Measurements from ENCODE around the gene GBE1. TPM values are rescaled to one million over a fixed set of nuclear protein-coding genes. Genes with fewer than 3 reads are reported as not detected.
A peak's percentile ranks its signal among the peaks of the same experiment; 100 is the strongest.

GBE1 gene
- total and polyA plus RNA-seq, 8 donors = 3.7 to 14.1 (median 9.0) TPM

DNA sequence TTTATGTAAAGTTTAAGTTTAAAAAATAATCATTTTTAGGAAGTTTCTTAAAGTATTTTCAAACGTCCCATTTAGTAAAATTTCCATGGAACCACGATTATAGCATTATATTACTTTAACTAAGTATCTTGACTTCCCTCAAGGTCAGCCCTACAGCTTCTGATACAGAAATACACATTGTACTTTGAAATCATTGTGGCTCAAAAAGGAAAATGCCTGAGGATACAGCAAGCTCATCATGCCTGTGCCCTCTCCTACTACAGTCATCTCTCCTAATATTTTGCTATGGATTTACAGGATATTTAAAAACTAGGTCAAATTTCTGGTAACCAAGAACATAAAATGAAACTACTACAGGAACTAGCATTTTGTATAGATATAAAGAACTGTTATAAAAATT, 51.8 kb downstream of the GBE1 start:
- H3K27me3 ChIP-seq = no peaks in the 10 kb centered on the region
- H3K36me3 ChIP-seq = no peaks in the 10 kb centered on the region
- ATAC-seq (no peak), DNase-seq (no peak), FAIRE-seq (no peak)
- TF ChIP-seq CTCF (IDR thresholded peaks at IDR 0.05) = no peak
- no peak overlapping the region for H3K27ac ChIP-seq
- intact Hi-C loops (cut with DNase I) = no loop called here
- H3K4me3 ChIP-seq = no peak overlapping the region
- WGBS, 2 donors = 31 to 48% methylated on average over 2 of the region's 2 CpGs
- H3K4me1 ChIP-seq = peaks cover 0 to 5% (median 0%) of the 10 kb centered on the region in 3 donors
- H3K9me3 ChIP-seq = no peaks in the 10 kb centered on the region

DNA sequence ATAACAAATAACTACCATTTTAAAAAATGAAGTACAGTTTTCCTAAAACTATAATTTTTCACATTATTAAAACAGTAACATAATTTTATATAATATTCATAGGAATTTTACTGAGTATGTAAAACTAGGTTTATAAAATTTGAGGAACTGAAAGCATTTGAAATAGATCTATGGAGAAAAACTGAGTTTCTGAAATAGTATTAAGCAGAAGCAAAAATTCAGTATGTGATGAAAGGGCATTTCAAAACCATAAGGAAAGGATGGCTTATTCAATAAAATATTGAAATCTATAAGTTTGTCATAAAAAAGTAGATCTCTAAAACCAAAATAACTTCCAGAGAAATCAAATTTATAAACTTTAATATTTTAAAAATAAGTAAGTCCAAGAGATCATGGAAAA, 53.4 kb downstream of the GBE1 start:
- Histone ChIP-seq H3K36me3 (no peaks in the 10 kb centered on the region), H3K9me3 (no peaks in the 10 kb centered on the region)
- FAIRE-seq = peak; percentile 84

GRCh38 chr3:81702126-81702525, 59.3 kb downstream of the GBE1 start:
- Histone ChIP-seq H3K9me3 (no peaks in the 10 kb centered on the region), H3K27me3 (no peaks in the 10 kb centered on the region), H3K27ac (no peak overlapping the region), H3K4me1 (peaks cover 0 to 3% (median 0%) of the 10 kb centered on the region in 3 donors), H3K4me3 (no peak overlapping the region), H3K36me3 (no peaks in the 10 kb centered on the region)
- FAIRE-seq (no peak), ATAC-seq (no peak), DNase-seq (no peak)
- WGBS, 2 donors = 65 to 68% methylated on average over 2 of the region's 2 CpGs
- TF ChIP-seq CTCF (IDR thresholded peaks at IDR 0.05) = no peak
- intact Hi-C loops (cut with DNase I) = no loop called here

More for the DNA sequence above, 53.4 kb downstream of the GBE1 start:
- no peak overlapping the region for H3K4me3 ChIP-seq
- ATAC-seq = no peak
- no peak for TF ChIP-seq CTCF (IDR thresholded peaks at IDR 0.05)
- no peak overlapping the region for H3K27ac ChIP-seq
- DNase-seq = no peak
- H3K4me1 ChIP-seq = peaks cover 0 to 5% (median 0%) of the 10 kb centered on the region in 3 donors
- no peaks in the 10 kb centered on the region for H3K27me3 ChIP-seq
- intact Hi-C loops (cut with DNase I) = no loop called here

DNA sequence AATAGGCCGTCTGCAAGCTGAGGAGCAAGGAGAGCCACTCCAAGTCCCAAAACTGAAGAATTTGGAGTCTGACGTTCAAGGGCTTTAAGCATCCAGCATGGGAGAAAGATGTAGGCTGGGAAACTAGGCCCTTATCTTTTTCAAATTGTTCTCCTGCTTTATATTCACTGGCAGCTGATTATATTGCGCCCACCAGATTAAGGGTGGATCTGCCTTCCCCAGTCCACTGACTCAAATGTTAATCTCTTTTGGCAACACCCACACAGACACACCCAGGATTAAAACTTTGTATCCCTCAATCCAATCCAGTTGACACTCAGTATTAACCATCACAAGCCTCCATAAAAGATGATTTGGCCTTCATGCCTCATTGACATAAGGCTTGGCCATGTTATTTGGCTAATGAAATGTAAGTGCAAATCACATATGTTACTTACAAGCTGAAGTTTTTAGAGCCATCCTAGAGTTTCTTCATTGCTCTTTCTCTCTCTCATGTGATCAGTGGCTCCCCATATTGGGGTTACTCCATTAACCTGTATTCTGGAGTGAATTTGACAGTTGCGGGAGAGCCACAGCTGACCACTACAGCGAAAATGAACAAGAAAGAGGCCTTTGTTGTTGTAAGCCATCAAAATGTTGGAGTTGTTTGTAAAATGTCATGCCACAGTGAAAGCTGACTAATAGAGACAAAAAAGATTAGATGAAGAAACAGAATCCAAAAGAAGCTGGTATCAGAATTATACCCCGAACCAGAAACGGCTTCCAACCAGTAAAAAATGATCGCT, 61.7 kb downstream of the GBE1 start:
- no peak for FAIRE-seq
- H3K27ac ChIP-seq = no peak overlapping the region
- intact Hi-C loops (cut with DNase I) = no loop called here
- no peak for ATAC-seq
- no peaks in the 10 kb centered on the region for H3K36me3 ChIP-seq
- WGBS, 2 donors = 87 to 89% methylated on average over 8 of the region's 8 CpGs
- no peaks in the 10 kb centered on the region for H3K27me3 ChIP-seq
- no peak overlapping the region for H3K4me3 ChIP-seq
- no peaks in the 10 kb centered on the region for H3K9me3 ChIP-seq
- no peak for DNase-seq
- no peak for TF ChIP-seq CTCF (IDR thresholded peaks at IDR 0.05)
- peaks cover 0 to 3% (median 0%) of the 10 kb centered on the region in 3 donors for H3K4me1 ChIP-seq

DNA sequence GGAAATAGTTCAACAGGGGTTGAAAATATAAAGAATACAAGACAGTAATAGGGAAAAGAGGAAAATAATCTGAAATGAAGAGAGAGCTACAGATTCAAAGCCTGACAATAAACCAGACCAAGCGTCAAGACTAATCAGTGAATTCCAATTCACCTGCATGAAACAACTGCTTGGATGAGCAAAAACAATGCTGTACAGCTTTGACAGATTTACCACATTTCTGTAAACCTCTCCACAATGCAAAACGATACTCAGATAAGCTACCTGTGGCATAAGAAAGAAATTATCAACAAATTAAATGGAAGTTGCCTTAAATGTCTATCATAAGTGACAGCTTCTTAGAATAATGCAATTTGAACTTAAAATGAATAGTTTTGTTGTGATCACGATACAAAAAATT, 65.4 kb downstream of the GBE1 start:
- intact Hi-C loops (cut with DNase I) = no loop called here
- Histone ChIP-seq H3K27ac (no peak overlapping the region), H3K4me1 (no peaks in the 10 kb centered on the region), H3K9me3 (no peaks in the 10 kb centered on the region), H3K27me3 (no peaks in the 10 kb centered on the region), H3K36me3 (no peaks in the 10 kb centered on the region), H3K4me3 (no peak overlapping the region)
- DNase-seq (no peak), ATAC-seq (no peak), FAIRE-seq (no peak)
- 84 to 92% methylated on average over 3 of the region's 3 CpGs for WGBS, 2 donors
- TF ChIP-seq CTCF (IDR thresholded peaks at IDR 0.05) = no peak
